Endothelial cell (in vitro differentiated cells): ENCODE data around the gene PTPRB. TPM values are rescaled to one million over a fixed set of nuclear protein-coding genes. Genes with fewer than 3 reads are reported as not detected.

Source experiments
- DNase-seq: peaks from one replicate; pipeline ENCODE4 v3.0.0; 2021; ENCODE audit warnings: low spot score
- H3K27ac Mint-ChIP-seq: one replicate; pipeline ENCODE4 v1.8.0; 2021; ENCODE audit warnings: mixed read lengths, inconsistent platforms; ENCODE audit not compliant: unreplicated experiment
- H3K27me3 Mint-ChIP-seq: one replicate; pipeline ENCODE4 v1.8.0; 2021; ENCODE audit warnings: mild to moderate bottlenecking, moderate library complexity, mixed read lengths, inconsistent platforms; ENCODE audit not compliant: unreplicated experiment
- H3K36me3 Mint-ChIP-seq: one replicate; pipeline ENCODE4 v1.8.0; 2021; ENCODE audit warnings: mild to moderate bottlenecking, low read depth, mixed read lengths, inconsistent platforms; ENCODE audit not compliant: unreplicated experiment
- H3K4me1 Mint-ChIP-seq: one replicate; pipeline ENCODE4 v1.8.0; 2021; ENCODE audit warnings: mild to moderate bottlenecking, mixed read lengths, inconsistent platforms; ENCODE audit not compliant: unreplicated experiment
- H3K4me3 Mint-ChIP-seq: one replicate; pipeline ENCODE4 v1.8.0; 2021; ENCODE audit warnings: mild to moderate bottlenecking, mixed read lengths, inconsistent platforms; ENCODE audit not compliant: unreplicated experiment
- H3K9me3 Mint-ChIP-seq: one replicate; pipeline ENCODE4 v1.8.0; 2021; ENCODE audit warnings: mixed read lengths, inconsistent platforms; ENCODE audit not compliant: unreplicated experiment
- total RNA-seq: library from RNA; stranded (reverse); fragmentation: NEBNext Ultra II Directional; extraction: Animal tissue kit (Norgen Biotek cat#: 25700); gene quantifications from one replicate; pipeline ENCODE4 v1.2.1, GENCODE V29; 2021; ENCODE audit not compliant: unreplicated experiment
- TF ChIP-seq, protein P1 (sequence below): fragments of 200-600 bp; sonication (generic); IDR thresholded peaks from one replicate; pipeline ENCODE4 v1.5.0; 2021; ENCODE audit warnings: antibody characterized with exemption; ENCODE audit not compliant: unreplicated experiment

The PTPRB gene
- total RNA-seq, 1 donor from 2014 or later: 162 TPM

DNA sequence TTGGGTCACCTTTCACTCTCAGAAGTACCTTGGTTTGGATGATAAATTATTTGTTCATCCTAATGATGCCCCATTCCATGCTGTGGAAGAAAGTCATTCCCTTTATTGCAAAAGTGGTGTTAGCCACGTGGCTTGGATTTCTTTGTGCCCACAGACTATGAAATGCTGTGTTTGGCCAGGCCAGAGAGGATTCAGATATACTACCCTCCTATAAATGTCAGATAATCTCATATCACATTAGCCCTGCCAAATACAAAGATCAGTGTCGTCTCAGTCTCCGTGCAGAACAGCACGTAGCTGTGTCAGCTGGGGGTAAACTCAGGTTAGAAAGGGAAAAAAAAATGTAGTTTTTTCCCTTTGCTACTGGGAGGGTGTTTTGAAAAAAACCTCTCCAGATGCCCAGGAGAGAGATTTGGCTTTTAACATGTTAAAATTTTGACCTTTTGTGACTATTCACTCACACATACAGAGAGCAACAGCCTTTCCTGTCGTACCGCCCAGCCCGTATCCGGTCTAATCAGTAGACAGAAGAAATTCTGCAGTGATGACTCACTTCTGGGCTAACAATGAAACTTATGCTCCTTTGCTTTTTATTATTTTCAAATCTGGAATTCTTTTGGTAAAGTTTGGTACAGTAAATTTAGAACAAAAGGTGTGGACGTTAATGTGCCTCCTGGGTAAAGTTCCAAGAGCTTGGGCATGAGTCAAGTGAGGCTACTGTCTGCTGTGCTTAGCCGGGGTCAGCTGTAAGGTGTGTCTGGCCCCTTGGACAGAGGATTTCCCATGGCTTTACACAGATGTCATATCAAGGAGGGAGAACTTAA lies 8.5 kb upstream of the PTPRB start:
- no peaks in the 10 kb centered on the region for H3K9me3 Mint-ChIP-seq
- peak; percentile 28 for DNase-seq
- H3K4me1 Mint-ChIP-seq: peaks cover 52% of the 10 kb centered on the region
- H3K4me3 Mint-ChIP-seq: no peak overlapping the region
- H3K36me3 Mint-ChIP-seq: no peaks in the 10 kb centered on the region
- no peaks in the 10 kb centered on the region for H3K27me3 Mint-ChIP-seq
- TF ChIP-seq, protein P1, sequence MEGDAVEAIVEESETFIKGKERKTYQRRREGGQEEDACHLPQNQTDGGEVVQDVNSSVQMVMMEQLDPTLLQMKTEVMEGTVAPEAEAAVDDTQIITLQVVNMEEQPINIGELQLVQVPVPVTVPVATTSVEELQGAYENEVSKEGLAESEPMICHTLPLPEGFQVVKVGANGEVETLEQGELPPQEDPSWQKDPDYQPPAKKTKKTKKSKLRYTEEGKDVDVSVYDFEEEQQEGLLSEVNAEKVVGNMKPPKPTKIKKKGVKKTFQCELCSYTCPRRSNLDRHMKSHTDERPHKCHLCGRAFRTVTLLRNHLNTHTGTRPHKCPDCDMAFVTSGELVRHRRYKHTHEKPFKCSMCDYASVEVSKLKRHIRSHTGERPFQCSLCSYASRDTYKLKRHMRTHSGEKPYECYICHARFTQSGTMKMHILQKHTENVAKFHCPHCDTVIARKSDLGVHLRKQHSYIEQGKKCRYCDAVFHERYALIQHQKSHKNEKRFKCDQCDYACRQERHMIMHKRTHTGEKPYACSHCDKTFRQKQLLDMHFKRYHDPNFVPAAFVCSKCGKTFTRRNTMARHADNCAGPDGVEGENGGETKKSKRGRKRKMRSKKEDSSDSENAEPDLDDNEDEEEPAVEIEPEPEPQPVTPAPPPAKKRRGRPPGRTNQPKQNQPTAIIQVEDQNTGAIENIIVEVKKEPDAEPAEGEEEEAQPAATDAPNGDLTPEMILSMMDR: no peak
- peak overlapping the region; percentile 98 for H3K27ac Mint-ChIP-seq

DNA sequence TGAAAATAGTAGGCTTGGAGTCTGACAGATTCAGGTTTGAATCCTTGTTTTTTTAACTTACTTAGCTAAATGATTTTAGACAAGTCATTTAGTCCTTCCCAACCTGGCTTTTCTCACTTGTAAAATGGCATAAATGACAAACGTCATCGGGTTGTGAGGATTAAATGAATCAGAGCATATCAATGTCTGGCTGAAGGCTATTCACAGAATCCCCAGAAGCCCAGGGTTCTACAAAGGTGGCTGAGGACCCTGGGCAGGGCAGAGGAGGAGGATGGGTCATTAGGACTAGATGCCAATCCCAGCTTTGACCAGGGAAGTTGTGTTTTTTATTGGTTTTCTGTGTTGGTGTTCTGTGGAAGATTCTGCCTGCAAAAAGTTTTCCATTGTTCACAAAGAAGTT lies 7.6 kb upstream of the PTPRB start:
- Mint-ChIP-seq H3K4me3 (no peak overlapping the region), H3K4me1 (peaks cover 54% of the 10 kb centered on the region), H3K9me3 (no peaks in the 10 kb centered on the region), H3K36me3 (no peaks in the 10 kb centered on the region), H3K27ac (peak overlapping the region; percentile 98), H3K27me3 (no peaks in the 10 kb centered on the region)
- TF ChIP-seq, protein P1: no peak
- no peak for DNase-seq

DNA sequence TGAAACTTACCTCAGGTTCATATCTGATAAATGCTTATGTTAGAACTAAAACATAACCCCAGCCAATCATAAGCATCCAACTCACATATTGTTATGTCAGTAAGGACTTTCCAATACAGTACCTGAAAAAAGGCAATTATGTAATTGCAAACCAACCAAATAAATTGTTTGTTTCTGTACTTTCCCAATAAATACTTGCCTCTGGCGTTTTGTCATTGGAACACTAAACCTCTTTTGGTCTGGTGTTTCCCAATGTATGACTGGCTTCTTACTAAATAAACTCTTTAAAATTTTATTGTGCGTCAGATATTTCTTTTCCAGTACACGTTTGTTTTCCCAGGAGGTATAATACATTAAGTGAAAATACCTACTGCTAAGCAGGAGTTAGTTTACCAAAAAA lies 6.7 kb upstream of the PTPRB start:
- no peak overlapping the region for H3K27ac Mint-ChIP-seq
- peaks cover 61% of the 10 kb centered on the region for H3K4me1 Mint-ChIP-seq
- no peak overlapping the region for H3K4me3 Mint-ChIP-seq
- H3K36me3 Mint-ChIP-seq: no peaks in the 10 kb centered on the region
- no peaks in the 10 kb centered on the region for H3K27me3 Mint-ChIP-seq
- TF ChIP-seq, protein P1: no peak
- no peak for DNase-seq
- no peaks in the 10 kb centered on the region for H3K9me3 Mint-ChIP-seq

DNA sequence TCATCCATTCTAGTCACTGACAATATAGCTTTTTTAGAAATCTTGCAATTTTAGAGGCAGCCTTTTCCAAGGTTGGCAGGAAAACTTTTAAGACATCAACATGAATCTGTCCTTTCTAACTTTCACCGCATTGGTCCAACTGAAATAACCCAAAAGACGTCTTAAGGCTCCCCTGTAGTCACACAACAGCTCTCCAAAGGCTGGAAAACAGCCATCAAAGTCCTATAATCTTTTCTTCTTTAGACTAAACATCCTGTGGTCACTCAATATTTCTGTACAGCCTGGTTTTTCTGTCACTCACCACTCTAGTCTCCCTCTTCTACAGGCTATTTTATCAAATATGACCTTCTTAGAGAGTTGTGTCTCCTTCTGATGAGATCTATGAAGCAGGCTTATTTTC lies 4.5 kb upstream of the PTPRB start:
- DNase-seq: no peak
- TF ChIP-seq, protein P1: no peak
- Mint-ChIP-seq H3K36me3 (peaks cover 5% of the 10 kb centered on the region), H3K27ac (no peak overlapping the region), H3K27me3 (no peaks in the 10 kb centered on the region), H3K4me3 (no peak overlapping the region), H3K9me3 (no peaks in the 10 kb centered on the region), H3K4me1 (peaks cover 69% of the 10 kb centered on the region)

DNA sequence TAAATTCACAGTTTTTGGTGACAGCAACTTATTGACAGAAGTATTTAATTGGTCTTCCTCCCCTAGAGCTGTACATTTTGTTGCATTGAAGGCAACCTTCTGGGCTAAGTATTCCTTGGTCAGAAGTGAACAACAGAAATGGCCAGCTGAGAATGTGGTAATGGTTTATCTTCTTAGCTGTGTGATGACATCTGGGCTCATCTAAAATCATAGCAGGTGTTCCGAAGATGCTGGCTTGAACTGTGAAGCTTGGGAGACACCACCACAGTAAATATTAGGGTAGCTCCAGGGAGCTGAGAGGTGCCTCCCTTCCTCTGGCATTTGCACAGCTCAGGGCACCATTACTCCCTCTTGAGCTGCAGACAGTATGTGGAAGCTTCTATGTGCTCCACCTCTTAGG lies 3.7 kb upstream of the PTPRB start:
- peaks cover 63% of the 10 kb centered on the region for H3K4me1 Mint-ChIP-seq
- no peak for DNase-seq
- peaks cover 6% of the 10 kb centered on the region for H3K36me3 Mint-ChIP-seq
- TF ChIP-seq, protein P1: no peak
- no peak overlapping the region for H3K4me3 Mint-ChIP-seq
- no peaks in the 10 kb centered on the region for H3K27me3 Mint-ChIP-seq
- H3K27ac Mint-ChIP-seq: no peak overlapping the region
- H3K9me3 Mint-ChIP-seq: no peaks in the 10 kb centered on the region
